K562 (cell line): ENCODE results near the gene BMI1. TPM values are rescaled to one million over a fixed set of nuclear protein-coding genes. Genes with fewer than 3 reads are reported as not detected.

Source experiments
- ATAC-seq: fragments of 200-7000 bp; cut with Tn5 transposase; 3 replicates; pipeline ENCODE4 v1.9.1; 2020; ENCODE audit warnings: moderate library complexity
- BruUV-seq: library from RNA; stranded (reverse); fragments of 400-500 nt; replicated peaks from 2 replicates; lab custom pipeline; 2021; lab: Mats Ljungman, UMichigan
- CTCF ChIA-PET: fragments of 300-600 bp; formaldehyde crosslinking; extraction: SDS; loops from one replicate; lab custom pipeline; 2021; ENCODE audit warnings: low intra/inter-chr PET ratio; lab: Yijun Ruan, JAX
- POLR2A ChIA-PET: fragments of 300-600, 350-650 bp; sonication (Branson Sonifier 250); formaldehyde crosslinking; extraction: SDS; loops from one replicate; lab custom pipeline; 2021; ENCODE audit warnings: antibody characterized with exemption, inconsistent platforms; lab: Yijun Ruan, JAX
- DNase-seq, 4 experiments: peaks; one replicate each; pipeline versions ENCODE4 v3.0.0 to v3.0.0-alpha.2; 2011 to 2018; ENCODE audit warnings: low spot score in 3 of 4, mixed read lengths in 3 of 4; ENCODE audit errors: extremely low read depth in 1 of 4
- FAIRE-seq: peaks from 2 replicates; lab custom pipeline; 2011; peaks lifted over from hg19 to GRCh38; lab: Jason Lieb, UNC
- H2AFZ ChIP-seq: 2 replicates; pipeline ENCODE4 v1.6.0; 2011; ENCODE audit warnings: low read depth, low read length, control low read depth, inconsistent platforms
- H3K27ac ChIP-seq: fragments of 200-600 bp; 3 replicates; pipeline ENCODE4 v1.8.0; 2011; ENCODE audit warnings: low read depth, mild to moderate bottlenecking, control low read depth, inconsistent platforms, low read length, moderate library complexity, mixed read lengths; ENCODE audit errors: extremely low read depth
- H3K27me3 ChIP-seq, 2 experiments: fragments of 300-600 bp in 1 of 2; 2 replicates in 1 of 2; 3 replicates in 1 of 2; pipeline versions ENCODE4 v1.6.0 to v1.8.0; 2011; ENCODE audit warnings: inconsistent platforms in 2 of 2, low read length in 2 of 2, mild to moderate bottlenecking in 1 of 2, mixed read lengths in 1 of 2, moderate library complexity in 1 of 2; ENCODE audit not compliant: control insufficient read depth in 2 of 2, insufficient read depth in 2 of 2
- H3K36me3 ChIP-seq: fragments of 300-600 bp; 3 replicates; pipeline ENCODE4 v1.8.0; 2011; ENCODE audit warnings: mild to moderate bottlenecking, low read length, inconsistent platforms; ENCODE audit not compliant: control insufficient read depth, insufficient read depth
- H3K4me1 ChIP-seq, 2 experiments: fragments of 200-600 bp in 1 of 2; replicated peaks in 1 of 2; 2 replicates in 1 of 2; 3 replicates in 1 of 2; pipeline versions ENCODE4 v1.5.1 to v1.8.0; 2011; ENCODE audit warnings: inconsistent platforms in 2 of 2, low read length in 2 of 2, mild to moderate bottlenecking in 1 of 2, mixed read lengths in 1 of 2, moderate library complexity in 1 of 2; ENCODE audit not compliant: control insufficient read depth in 2 of 2, insufficient read depth in 2 of 2
- H3K4me2 ChIP-seq: 2 replicates; pipeline ENCODE4 v1.6.1; 2011; ENCODE audit warnings: low read length, control low read depth, inconsistent platforms, mixed read lengths; ENCODE audit not compliant: insufficient read depth
- H3K4me3 ChIP-seq: fragments of 200-600 bp; sonication (generic), shearing (Covaris generic); 2 replicates; pipeline ENCODE4 v1.5.1; 2016; ENCODE audit warnings: control low read depth, inconsistent platforms
- H3K79me2 ChIP-seq: fragments of 200-600 bp; 3 replicates; pipeline ENCODE4 v1.8.0; 2011; ENCODE audit warnings: low read length, inconsistent platforms; ENCODE audit not compliant: control insufficient read depth, insufficient read depth
- H3K9ac ChIP-seq, 2 experiments: 2 replicates each; pipeline versions ENCODE4 v1.6.0 to v1.6.1; 2011; ENCODE audit warnings: low read depth in 2 of 2, low read length in 2 of 2, control low read depth in 1 of 2, inconsistent platforms in 1 of 2, mild to moderate bottlenecking in 1 of 2, mixed read lengths in 1 of 2; ENCODE audit not compliant: insufficient read depth in 1 of 2
- H3K9me1 ChIP-seq: one replicate; pipeline ENCODE4 v1.6.0; 2011; ENCODE audit warnings: inconsistent platforms, mild to moderate bottlenecking, low read length, moderate library complexity; ENCODE audit not compliant: control insufficient read depth, insufficient read depth
- H3K9me3 ChIP-seq: replicated peaks from 2 replicates; pipeline ENCODE4 v1.5.1; 2011; ENCODE audit warnings: low read depth, low read length, inconsistent platforms; ENCODE audit not compliant: control insufficient read depth, insufficient read depth
- H4K20me1 ChIP-seq: replicated peaks from 2 replicates; pipeline ENCODE4 v1.6.1; 2011; ENCODE audit warnings: low read length, inconsistent platforms, mixed read lengths; ENCODE audit not compliant: control insufficient read depth, insufficient read depth
- BCOR ChIP-seq: fragments of 450-650 bp; IDR thresholded peaks from 2 replicates; pipeline ENCODE4 v1.6.1; 2016
- ERF ChIP-seq: fragments of 450-650 bp; formaldehyde crosslinking; IDR thresholded peaks from 2 replicates; pipeline ENCODE4 v1.4.0; 2020; ENCODE audit warnings: mild to moderate bottlenecking, mixed read lengths
- GATAD2B ChIP-seq: fragments of 450-650 bp; IDR thresholded peaks from 2 replicates; pipeline ENCODE4 v1.6.1; 2017; ENCODE audit warnings: mild to moderate bottlenecking, borderline replicate concordance
- GTF2B ChIP-seq: IDR thresholded peaks from 2 replicates; pipeline ENCODE4 v1.6.1; 2011; ENCODE audit not compliant: insufficient read length; ENCODE audit errors: extremely low read depth
- RFX5 ChIP-seq: IDR thresholded peaks from 2 replicates; pipeline ENCODE4 v1.6.1; 2011; ENCODE audit warnings: low read depth, mild to moderate bottlenecking, improper control_type of control experiment, low read length
- TFAM ChIP-seq: fragments of 250-450 bp; sonication (Bioruptor Pico); conservative IDR thresholded peaks from 2 replicates; pipeline ENCODE4 v1.5.0; 2021; ENCODE audit warnings: mild to moderate bottlenecking, moderate library complexity
- WGBS: fragments of 100-300 bp; shearing (Covaris generic); methylation state at CpG from one replicate; pipeline ENCODE4 v1.1.6; 2016; ENCODE audit warnings: low coverage, mixed read lengths; ENCODE audit not compliant: insufficient coverage; ENCODE audit errors: missing lambda C conversion rate; 5-methylcytosine and 5-hydroxymethylcytosine counted together
- in situ Hi-C: fragments of 300-500 bp; cut with MboI; formaldehyde crosslinking; loops from 4 replicates; pipeline ENCODE4 v1.15.0; 2018; ENCODE audit warnings: inconsistent platforms, mixed read lengths
- intact Hi-C: fragments of 100-400 bp; cut with micrococcal nuclease; formaldehyde crosslinking; loops from 2 replicates; pipeline ENCODE4 v1.14.2; 2022
- polyA plus RNA-seq, 8 experiments: library from polyadenylated mRNA; depleted of rRNA in 4 of 8; stranded (reverse) in 5 of 8; unstranded in 3 of 8; fragments of >200 nt; fragmentation: Nextera tagmentation in 2 of 8; fragmentation: Illumina TruSeq in 1 of 8; extraction: Ambion mirVana in 2 of 8; extraction: Trizol in 1 of 8; gene quantifications; 2 replicates each; pipeline versions ENCODE4 v1.2.1 to v1.2.3, GENCODE V29; 2011 to 2014; ENCODE audit warnings: inconsistent platforms in 1 of 8, missing spikeins in 1 of 8
- total RNA-seq, 7 experiments: library from RNA; depleted of rRNA in 6 of 7; stranded (reverse); fragments of >200 nt in 6 of 7; fragmentation: Illumina TruSeq in 2 of 7; extraction: Trizol in 2 of 7; gene quantifications; 2 replicates each; pipeline versions ENCODE4 v1.2.1 to v1.2.3, GENCODE V29; 2011 to 2021; ENCODE audit warnings: low replicate concordance in 1 of 7
- TF ChIP-seq, protein P1 (sequence below): sonication (generic); formaldehyde crosslinking; IDR thresholded peaks from 2 replicates; pipeline ENCODE4 v1.8.0; 2023; ENCODE audit warnings: missing genetic modification reagents, mild to moderate bottlenecking, borderline replicate concordance

Gene BMI1
- total and polyA plus RNA-seq, 9 of the 15 experiments (the other 6 are each of a cell fraction or from before 2014, with no cell fraction given), result 21.4 to 103 (median 70.8) TPM

DNA sequence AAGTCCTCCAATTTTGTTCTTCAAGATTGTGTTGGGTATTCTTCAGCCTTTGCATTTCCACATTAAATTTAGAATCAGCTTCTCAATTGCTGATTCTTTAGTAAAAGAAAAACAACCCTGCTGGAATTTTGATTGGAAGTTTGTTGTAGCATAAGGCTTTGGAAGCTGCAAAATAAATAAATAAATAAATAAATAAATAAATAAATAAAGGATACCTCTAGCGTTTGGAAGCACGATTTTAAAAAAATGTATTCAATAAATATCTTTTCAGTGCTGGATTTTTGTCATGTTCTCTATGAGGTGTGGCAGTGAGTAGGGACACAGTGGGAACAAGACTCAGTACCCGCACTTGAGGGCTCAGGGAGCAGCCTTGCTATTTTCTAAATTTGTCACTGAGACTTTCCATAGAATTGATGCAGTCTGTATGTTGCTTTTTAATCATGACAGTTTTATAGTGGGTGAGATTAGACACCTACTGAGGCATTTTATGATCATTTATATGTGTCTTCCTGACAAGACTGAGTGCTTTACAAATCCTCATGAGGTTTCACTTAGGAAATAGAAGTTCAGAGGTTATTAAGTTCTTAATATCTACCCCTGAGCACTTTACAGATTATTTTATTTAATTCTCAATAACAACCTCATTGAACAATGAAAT lies 27.0 kb upstream of the BMI1 start:
- no peak overlapping the region for H3K4me3 ChIP-seq
- POLR2A ChIA-PET, result no interaction called here
- no peaks in the 10 kb centered on the region for H3K79me2 ChIP-seq
- no peaks in the 10 kb centered on the region for H3K36me3 ChIP-seq
- no peaks in the 10 kb centered on the region for H3K9me3 ChIP-seq
- 23% methylated on average over 3 of the region's 3 CpGs for WGBS
- DNase-seq (no peak), ATAC-seq (no peak), FAIRE-seq (no peak)
- no peak overlapping the region for H3K9ac ChIP-seq
- no peak overlapping the region for H2AFZ ChIP-seq
- no peak overlapping the region for H3K4me2 ChIP-seq
- H3K27me3 ChIP-seq, result no peaks in the 10 kb centered on the region
- intact Hi-C loops, result no loop called here
- TF ChIP-seq RFX5 (no peak), BCOR (no peak), GATAD2B (no peak), GTF2B (no peak), TFAM (no peak), ERF (CRISPR knock-in tag) (no peak)
- TF ChIP-seq, protein P1, sequence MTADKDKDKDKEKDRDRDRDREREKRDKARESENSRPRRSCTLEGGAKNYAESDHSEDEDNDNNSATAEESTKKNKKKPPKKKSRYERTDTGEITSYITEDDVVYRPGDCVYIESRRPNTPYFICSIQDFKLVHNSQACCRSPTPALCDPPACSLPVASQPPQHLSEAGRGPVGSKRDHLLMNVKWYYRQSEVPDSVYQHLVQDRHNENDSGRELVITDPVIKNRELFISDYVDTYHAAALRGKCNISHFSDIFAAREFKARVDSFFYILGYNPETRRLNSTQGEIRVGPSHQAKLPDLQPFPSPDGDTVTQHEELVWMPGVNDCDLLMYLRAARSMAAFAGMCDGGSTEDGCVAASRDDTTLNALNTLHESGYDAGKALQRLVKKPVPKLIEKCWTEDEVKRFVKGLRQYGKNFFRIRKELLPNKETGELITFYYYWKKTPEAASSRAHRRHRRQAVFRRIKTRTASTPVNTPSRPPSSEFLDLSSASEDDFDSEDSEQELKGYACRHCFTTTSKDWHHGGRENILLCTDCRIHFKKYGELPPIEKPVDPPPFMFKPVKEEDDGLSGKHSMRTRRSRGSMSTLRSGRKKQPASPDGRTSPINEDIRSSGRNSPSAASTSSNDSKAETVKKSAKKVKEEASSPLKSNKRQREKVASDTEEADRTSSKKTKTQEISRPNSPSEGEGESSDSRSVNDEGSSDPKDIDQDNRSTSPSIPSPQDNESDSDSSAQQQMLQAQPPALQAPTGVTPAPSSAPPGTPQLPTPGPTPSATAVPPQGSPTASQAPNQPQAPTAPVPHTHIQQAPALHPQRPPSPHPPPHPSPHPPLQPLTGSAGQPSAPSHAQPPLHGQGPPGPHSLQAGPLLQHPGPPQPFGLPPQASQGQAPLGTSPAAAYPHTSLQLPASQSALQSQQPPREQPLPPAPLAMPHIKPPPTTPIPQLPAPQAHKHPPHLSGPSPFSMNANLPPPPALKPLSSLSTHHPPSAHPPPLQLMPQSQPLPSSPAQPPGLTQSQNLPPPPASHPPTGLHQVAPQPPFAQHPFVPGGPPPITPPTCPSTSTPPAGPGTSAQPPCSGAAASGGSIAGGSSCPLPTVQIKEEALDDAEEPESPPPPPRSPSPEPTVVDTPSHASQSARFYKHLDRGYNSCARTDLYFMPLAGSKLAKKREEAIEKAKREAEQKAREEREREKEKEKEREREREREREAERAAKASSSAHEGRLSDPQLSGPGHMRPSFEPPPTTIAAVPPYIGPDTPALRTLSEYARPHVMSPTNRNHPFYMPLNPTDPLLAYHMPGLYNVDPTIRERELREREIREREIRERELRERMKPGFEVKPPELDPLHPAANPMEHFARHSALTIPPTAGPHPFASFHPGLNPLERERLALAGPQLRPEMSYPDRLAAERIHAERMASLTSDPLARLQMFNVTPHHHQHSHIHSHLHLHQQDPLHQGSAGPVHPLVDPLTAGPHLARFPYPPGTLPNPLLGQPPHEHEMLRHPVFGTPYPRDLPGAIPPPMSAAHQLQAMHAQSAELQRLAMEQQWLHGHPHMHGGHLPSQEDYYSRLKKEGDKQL (CRISPR knock-in tag), result no peak
- no peaks in the 10 kb centered on the region for H3K4me1 ChIP-seq
- no peak overlapping the region for H3K27ac ChIP-seq
- no TSS peak for BruUV-seq
- H3K9me1 ChIP-seq, result no peaks in the 10 kb centered on the region
- no peaks in the 10 kb centered on the region for H4K20me1 ChIP-seq
- in situ Hi-C loops, result no loop called here
- CTCF ChIA-PET, result no interaction called here
